GM18526 (cell line): ENCODE measurements around the gene EMC9.

ENCODE experiments used
- POLR2A ChIP-seq: IDR thresholded peaks from 3 replicates; pipeline ENCODE4 v1.6.1; 2011; ENCODE audit not compliant: insufficient read length; ENCODE audit errors: extremely low read depth

EMC9 gene

GRCh38 chr14:24114532-24115421, 26.6 kb downstream of the EMC9 start, which contains the start of the genes DCAF11 and NRL:
Gene DCAF11, plus strand, starts transcription at chr14:24114777. Its CDS starts 818 bp downstream, at chr14:24115595.
Gene NRL, minus strand, starts transcription at chr14:24114949. Its CDS starts 32,101 bp downstream, at chr14:24082848.
- TF ChIP-seq POLR2A: peak; percentile 9

DNA sequence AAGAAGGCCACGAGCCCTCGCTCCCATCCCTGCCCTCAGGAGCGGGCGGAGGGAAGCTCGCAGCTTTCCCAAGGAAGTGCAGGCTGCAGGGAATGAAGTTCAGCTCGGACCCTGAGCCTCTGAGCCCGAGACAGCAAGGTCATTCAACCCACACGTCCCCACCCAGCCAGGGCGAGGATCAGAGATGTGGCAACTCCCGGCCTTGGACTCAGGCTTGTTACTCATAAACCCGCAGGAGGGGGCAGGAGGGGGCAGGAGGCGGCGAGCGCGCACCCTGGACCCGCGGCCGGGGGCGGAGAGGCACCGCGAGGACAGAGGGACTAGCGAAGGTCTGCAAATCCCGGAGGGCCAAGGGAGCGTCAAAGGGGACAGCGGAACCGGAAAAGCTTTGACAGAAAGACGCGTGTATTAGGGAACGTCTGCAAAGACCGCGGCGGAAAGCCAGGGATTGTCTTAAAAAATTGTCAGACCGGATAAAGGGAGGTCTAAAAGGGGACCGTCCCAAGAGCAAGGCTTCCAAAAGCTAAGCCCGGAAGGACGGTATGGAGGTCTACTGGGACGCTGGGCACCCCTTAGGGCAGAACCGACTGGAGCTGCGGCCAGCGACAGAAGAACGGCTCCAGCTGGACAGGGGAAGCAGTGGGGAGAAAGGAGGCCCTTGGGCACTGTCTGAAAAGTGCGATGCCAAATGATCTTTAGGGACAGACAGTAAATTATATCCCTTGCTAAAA, 27.4 kb downstream of the EMC9 start:
- TF ChIP-seq POLR2A: peak; percentile 85

- no peak for TF ChIP-seq POLR2A
Measured at GRCh38 chr14:24113379-24113800, 28.0 kb downstream of the EMC9 start.

- TF ChIP-seq POLR2A: no peak
Measured at GRCh38 chr14:24110523-24110922, 30.9 kb downstream of the EMC9 start.

DNA sequence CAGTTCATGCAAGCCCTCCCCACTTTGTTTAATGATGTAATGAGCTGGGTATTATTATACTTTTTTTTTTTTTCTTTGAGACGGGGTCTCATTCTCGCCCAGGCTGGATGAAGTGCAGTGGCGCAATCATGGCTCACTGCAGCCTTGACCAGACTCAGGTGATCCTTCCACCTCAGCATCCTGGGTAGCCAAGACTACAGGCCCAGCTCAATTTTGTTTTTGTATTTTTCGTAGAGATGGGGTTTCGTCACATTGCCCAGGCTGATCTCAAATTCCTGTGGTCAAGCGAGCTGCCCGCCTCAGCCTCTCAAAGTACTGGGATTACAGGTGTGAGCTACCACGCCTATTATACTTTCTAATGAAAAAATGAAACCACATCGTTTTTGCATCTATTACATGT, 31.3 kb downstream of the EMC9 start:
- TF ChIP-seq POLR2A: no peak

GRCh38 chr14:24108336-24108874, 33.0 kb downstream of the EMC9 start:
- TF ChIP-seq POLR2A: no peak

GRCh38 chr14:24106672-24107271, 34.6 kb downstream of the EMC9 start:
- TF ChIP-seq POLR2A: no peak

DNA sequence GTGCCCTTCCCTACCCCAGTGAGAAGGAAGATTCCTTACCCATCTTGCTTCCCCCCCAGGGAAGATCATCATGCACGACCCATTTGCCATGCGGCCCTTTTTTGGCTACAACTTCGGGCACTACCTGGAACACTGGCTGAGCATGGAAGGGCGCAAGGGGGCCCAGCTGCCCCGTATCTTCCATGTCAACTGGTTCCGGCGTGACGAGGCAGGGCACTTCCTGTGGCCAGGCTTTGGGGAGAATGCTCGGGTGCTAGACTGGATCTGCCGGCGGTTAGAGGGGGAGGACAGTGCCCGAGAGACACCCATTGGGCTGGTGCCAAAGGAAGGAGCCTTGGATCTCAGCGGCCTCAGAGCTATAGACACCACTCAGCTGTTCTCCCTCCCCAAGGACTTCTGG, 37.9 kb downstream of the EMC9 start:
- no peak for TF ChIP-seq POLR2A

DNA sequence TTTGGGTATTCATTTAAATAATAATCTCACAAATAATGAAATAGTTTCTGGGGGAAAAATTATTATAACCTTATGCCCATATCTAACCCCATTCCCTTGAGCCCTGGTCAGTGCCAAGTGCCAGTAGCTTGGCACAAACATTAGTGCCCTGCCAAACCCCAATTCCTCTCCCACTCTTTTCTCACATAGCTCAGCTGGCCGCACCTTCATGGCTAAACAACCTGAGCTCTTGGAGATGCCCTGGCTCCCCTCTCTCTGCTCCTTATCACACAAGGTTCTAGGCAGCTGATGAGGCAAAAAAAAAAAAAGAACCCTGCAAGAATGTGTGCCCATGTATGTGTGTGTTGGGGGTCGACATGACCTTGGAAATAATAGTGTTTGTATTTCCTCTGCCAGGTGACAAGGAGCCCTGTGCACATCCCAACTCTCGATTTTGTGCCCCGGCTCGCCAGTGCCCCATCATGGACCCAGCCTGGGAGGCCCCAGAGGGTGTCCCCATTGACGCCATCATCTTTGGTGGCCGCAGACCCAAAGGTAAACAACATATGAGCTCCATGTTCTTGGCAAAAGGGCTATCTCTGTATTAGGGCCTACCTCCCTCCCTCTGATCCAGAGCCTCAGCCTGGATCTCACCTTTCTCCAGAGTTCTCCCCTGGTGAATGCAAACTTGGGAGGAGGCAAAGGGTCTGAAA, 38.9 kb downstream of the EMC9 start:
- no peak for TF ChIP-seq POLR2A

- no peak for TF ChIP-seq POLR2A
Measured at GRCh38 chr14:24100982-24101494, 40.4 kb downstream of the EMC9 start.

- TF ChIP-seq POLR2A: no peak
Measured at GRCh38 chr14:24100197-24100981, 41.0 kb downstream of the EMC9 start.

- no peak for TF ChIP-seq POLR2A
Measured at GRCh38 chr14:24098927-24099813, 42.2 kb downstream of the EMC9 start.

DNA sequence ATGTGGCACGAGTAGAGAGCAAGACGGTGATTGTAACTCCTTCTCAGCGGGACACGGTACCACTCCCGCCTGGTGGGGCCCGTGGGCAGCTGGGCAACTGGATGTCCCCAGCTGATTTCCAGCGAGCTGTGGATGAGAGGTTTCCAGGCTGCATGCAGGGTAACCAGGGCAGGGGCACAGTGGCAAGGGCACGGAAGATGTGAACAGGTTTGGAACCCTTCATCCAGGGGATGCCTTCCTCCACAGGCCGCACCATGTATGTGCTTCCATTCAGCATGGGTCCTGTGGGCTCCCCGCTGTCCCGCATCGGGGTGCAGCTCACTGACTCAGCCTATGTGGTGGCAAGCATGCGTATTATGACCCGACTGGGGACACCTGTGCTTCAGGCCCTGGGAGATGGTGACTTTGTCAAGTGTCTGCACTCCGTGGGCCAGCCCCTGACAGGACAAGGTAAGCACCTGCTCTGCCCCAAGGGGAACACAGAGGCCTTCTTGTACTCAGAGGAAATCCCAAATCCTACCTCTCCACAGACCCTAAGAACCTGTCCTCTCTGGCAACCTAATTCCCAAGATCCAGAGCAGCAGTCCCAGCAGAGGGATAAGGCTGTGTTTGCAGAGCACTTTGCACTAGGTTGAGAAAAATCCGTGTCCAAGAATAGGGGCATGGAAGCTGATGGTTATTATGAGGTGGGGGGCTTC, 43.0 kb downstream of the EMC9 start:
- no peak for TF ChIP-seq POLR2A
